Subcutaneous adipose tissue (tissue), 4 donors: ENCODE measurements around the gene ACP5. TPM values are rescaled to one million over a fixed set of nuclear protein-coding genes. Genes with fewer than 3 reads are reported as not detected.

Source experiments
- CTCF ChIP-seq: fragments of 450-650 bp; IDR thresholded peaks from one replicate; pipeline ENCODE4 v1.5.1; 2016; ENCODE audit warnings: low read depth, mild to moderate bottlenecking, control low read depth, antibody characterized with exemption, moderate library complexity
- total RNA-seq, 4 donors: library from RNA; depleted of rRNA; stranded (reverse); fragments of >200 nt; gene quantifications; one replicate each; pipeline ENCODE4 v1.1.0, GENCODE V29; 2016

Gene ACP5
- total RNA-seq, 4 donors from 2014 or later, result 38.2 to 474 (median 69.0) TPM

- TF ChIP-seq CTCF, result no peak
Observed at GRCh38 chr19:11541238-11541637, 36.2 kb downstream of the ACP5 start.

GRCh38 chr19:11540645-11541044 lies 36.8 kb downstream of the ACP5 start:
- no peak for TF ChIP-seq CTCF

- TF ChIP-seq CTCF, result no peak
Observed at GRCh38 chr19:11539495-11540365, 37.7 kb downstream of the ACP5 start.

- TF ChIP-seq CTCF, result no peak
Observed at GRCh38 chr19:11538232-11539036, 39.0 kb downstream of the ACP5 start, which contains the start of gene CNN1. CNN1 (plus strand) TSS chr19:11538851; CDS start chr19:11538928, 77 bp downstream.

GRCh38 chr19:11535792-11536595 lies 41.5 kb downstream of the ACP5 start:
- TF ChIP-seq CTCF, result no peak

GRCh38 chr19:11534948-11535347 lies 42.5 kb downstream of the ACP5 start:
- no peak for TF ChIP-seq CTCF
